ENCODE measurements around the gene VEZF1. TPM values are rescaled to one million over a fixed set of nuclear protein-coding genes. Genes with fewer than 3 reads are reported as not detected.
A peak's percentile ranks its signal among the peaks of the same experiment; 100 is the strongest.

The VEZF1 gene
- total RNA-seq, 4 donors from 2014 or later: 45.3 to 76.0 (median 63.7) TPM

DNA sequence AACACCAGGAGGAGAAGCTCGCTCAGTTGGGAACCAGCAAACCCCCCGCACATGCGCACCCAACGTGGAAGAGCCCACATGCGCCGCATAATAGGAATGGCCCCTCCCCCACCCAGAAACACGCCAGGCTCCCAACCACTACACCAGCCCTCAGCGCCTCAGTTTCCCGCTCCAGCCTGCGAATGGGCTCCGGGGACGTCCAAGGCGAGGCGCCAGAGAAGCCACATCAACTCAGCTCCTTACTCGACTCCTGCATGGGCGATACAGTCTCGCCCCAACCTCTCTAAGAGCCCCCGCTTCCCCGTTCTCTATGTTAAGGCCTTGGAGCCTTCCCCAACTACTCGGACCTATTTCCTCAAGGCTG, 18.5 kb upstream of the VEZF1 start:
- no peaks in the 10 kb centered on the region for H3K9me3 ChIP-seq
- DNase-seq (ENCODE audit: low spot score in 2 of 2): peak; percentile 84 to 85
- peaks cover 30% of the 10 kb centered on the region for H3K36me3 ChIP-seq
- no peaks in the 10 kb centered on the region for H3K27me3 ChIP-seq
- H3K4me1 ChIP-seq: peaks cover 42% of the 10 kb centered on the region
- TF ChIP-seq POLR2A (IDR thresholded peaks at IDR 0.05) (no peak), EP300 (IDR thresholded peaks at IDR 0.05) (no peak), POLR2AphosphoS5 (IDR thresholded peaks at IDR 0.05) (no peak)
- TF ChIP-seq, protein P1, sequence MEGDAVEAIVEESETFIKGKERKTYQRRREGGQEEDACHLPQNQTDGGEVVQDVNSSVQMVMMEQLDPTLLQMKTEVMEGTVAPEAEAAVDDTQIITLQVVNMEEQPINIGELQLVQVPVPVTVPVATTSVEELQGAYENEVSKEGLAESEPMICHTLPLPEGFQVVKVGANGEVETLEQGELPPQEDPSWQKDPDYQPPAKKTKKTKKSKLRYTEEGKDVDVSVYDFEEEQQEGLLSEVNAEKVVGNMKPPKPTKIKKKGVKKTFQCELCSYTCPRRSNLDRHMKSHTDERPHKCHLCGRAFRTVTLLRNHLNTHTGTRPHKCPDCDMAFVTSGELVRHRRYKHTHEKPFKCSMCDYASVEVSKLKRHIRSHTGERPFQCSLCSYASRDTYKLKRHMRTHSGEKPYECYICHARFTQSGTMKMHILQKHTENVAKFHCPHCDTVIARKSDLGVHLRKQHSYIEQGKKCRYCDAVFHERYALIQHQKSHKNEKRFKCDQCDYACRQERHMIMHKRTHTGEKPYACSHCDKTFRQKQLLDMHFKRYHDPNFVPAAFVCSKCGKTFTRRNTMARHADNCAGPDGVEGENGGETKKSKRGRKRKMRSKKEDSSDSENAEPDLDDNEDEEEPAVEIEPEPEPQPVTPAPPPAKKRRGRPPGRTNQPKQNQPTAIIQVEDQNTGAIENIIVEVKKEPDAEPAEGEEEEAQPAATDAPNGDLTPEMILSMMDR (IDR thresholded peaks at IDR 0.05): no peak
- peak overlapping the region; percentile 99 for H3K27ac ChIP-seq
- peak overlapping the region; percentile 97 for H3K4me3 ChIP-seq
- WGBS: 0% methylated on average over 10 of the region's 20 CpGs

DNA sequence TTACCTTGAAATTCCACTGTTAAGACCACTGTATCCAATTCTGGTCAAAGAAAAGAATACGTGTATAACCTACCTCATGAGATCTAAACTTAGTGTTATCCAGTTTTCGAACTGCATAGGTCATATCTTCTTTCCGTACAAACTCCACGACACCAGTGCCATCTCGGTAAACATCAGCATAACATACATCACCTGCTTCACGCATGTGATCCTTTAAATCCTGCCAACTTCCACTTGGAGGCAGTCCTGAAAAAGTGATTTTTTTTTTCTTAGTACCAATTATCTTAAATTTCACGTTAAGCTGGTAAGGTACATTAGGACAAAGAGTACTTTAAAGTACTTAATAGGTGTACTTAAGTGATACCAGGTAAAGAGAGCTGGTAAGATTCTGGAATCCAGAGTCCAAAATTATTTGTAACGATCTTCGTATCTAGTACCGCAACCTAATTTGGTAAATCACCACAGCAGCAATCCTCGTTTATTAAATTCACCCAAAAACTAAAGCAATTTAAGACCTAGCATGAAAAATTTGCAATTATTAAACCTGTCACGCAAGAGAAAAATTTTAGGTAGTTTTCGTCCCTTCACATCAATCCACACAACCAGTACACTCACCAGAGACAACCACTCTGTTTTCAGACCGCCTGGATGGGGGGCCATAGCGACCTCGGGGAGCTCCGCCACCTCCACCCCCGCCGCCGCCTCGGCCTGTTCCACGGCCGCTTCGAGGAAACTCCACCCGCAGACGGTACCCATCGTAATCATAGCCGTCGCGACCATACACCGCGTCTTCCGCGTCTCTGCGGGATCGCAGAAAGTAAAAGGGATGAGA, 17.9 kb upstream of the VEZF1 start:
- H3K4me1 ChIP-seq: peaks cover 42% of the 10 kb centered on the region
- peak overlapping the region; percentile 99 for H3K27ac ChIP-seq
- no peaks in the 10 kb centered on the region for H3K9me3 ChIP-seq
- H3K27me3 ChIP-seq: no peaks in the 10 kb centered on the region
- H3K36me3 ChIP-seq: peaks cover 30% of the 10 kb centered on the region
- DNase-seq (ENCODE audit: low spot score in 2 of 2): no peak
- H3K4me3 ChIP-seq: peak overlapping the region; percentile 97
- WGBS: 4% methylated on average over 24 of the region's 36 CpGs
- TF ChIP-seq, protein P1 (IDR thresholded peaks at IDR 0.05): no peak
- TF ChIP-seq POLR2AphosphoS5 (IDR thresholded peaks at IDR 0.05) (no peak), POLR2A (IDR thresholded peaks at IDR 0.05) (no peak), EP300 (IDR thresholded peaks at IDR 0.05) (no peak)

DNA sequence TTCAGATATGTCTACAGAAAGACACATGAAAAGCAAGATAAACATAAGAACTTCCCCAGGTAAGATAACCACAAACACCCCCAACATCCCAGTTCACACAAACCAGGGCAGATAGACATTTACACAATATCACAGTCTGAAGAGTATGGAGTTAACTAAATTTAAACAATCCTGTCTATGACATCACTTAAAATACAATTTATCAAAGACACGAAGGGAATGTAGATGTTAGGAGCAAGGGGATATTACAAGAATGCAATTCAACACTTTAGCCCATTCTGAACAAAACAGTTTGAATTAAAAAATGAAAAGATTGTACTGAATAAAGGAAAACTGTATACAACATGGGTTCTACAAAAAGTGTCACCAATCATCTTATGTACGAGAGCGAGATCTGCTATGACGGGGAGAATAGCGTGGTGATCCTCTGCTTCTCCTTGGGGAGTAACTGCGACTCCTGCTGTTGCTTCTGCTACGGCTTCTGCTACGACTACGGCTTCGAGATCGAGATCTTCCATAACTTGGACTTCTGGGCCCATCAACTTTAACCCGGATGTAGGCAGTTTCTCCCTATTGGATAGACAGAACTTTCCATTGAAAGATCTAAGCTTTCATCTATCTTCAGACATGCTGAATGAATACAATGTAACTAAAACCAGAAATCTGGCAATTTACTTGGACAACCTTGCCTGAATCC, 17.1 kb upstream of the VEZF1 start:
- DNase-seq (ENCODE audit: low spot score in 2 of 2): no peak
- H3K27me3 ChIP-seq: no peaks in the 10 kb centered on the region
- peak overlapping the region; percentile 97 for H3K4me3 ChIP-seq
- no peak for TF ChIP-seq POLR2AphosphoS5 (IDR thresholded peaks at IDR 0.05)
- TF ChIP-seq EP300 (IDR thresholded peaks at IDR 0.05): no peak
- TF ChIP-seq, protein P1 (IDR thresholded peaks at IDR 0.05): no peak
- no peak for TF ChIP-seq POLR2A (IDR thresholded peaks at IDR 0.05)
- peaks cover 36% of the 10 kb centered on the region for H3K36me3 ChIP-seq
- peaks cover 42% of the 10 kb centered on the region for H3K4me1 ChIP-seq
- H3K27ac ChIP-seq: no peak overlapping the region
- 33% methylated on average over 12 of the region's 12 CpGs for WGBS
- H3K9me3 ChIP-seq: no peaks in the 10 kb centered on the region

DNA sequence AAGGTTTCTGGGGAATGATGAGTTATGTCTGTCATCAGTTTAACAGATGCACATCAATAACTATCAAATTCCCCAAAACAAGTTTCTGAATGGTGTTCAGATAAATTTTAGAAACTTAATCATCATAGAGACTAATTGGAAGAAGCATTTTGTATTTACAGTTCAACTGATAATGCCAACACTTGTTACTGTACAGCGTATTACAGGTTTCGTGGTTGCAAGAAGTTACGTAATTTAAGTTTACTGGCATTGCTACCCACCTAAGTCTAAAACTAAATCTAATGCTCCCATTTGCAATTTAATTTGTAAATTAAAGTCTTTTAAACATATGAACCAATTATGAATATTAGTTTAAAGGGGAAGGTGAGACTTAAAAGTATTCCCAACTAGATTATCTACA, 16.0 kb upstream of the VEZF1 start:
- Histone ChIP-seq H3K36me3 (peaks cover 36% of the 10 kb centered on the region), H3K27ac (no peak overlapping the region), H3K4me3 (no peak overlapping the region), H3K27me3 (no peaks in the 10 kb centered on the region), H3K4me1 (peaks cover 45% of the 10 kb centered on the region), H3K9me3 (no peaks in the 10 kb centered on the region)
- no peak for DNase-seq (ENCODE audit: low spot score in 2 of 2)
- WGBS: 68% methylated on average over 3 of the region's 3 CpGs
- no peak for TF ChIP-seq POLR2A (IDR thresholded peaks at IDR 0.05)
- no peak for TF ChIP-seq POLR2AphosphoS5 (IDR thresholded peaks at IDR 0.05)
- no peak for TF ChIP-seq EP300 (IDR thresholded peaks at IDR 0.05)

DNA sequence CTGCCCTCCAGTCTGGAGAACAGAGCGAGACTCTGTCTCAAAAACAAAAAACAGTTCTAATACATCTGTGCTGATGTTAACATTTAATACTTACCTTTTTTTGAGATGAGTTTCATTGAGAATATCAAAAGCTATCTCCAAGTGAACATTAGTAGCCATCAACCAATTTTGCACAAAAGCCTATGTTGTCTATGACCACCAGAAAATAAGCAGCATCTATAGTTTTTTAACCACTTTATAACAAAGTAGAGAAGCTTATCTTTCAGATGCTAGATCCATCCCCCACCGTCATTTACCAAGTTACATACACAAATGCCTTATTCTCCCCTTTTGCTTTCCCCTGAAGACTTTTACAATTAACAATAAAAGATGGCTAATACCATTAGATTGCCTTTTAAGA, 14.9 kb upstream of the VEZF1 start:
- no peaks in the 10 kb centered on the region for H3K9me3 ChIP-seq
- no peak for TF ChIP-seq POLR2A (IDR thresholded peaks at IDR 0.05)
- no peak for TF ChIP-seq POLR2AphosphoS5 (IDR thresholded peaks at IDR 0.05)
- no peak for TF ChIP-seq EP300 (IDR thresholded peaks at IDR 0.05)
- TF ChIP-seq, protein P1 (IDR thresholded peaks at IDR 0.05): no peak
- H3K36me3 ChIP-seq: peaks cover 36% of the 10 kb centered on the region
- no peaks in the 10 kb centered on the region for H3K27me3 ChIP-seq
- H3K4me1 ChIP-seq: peaks cover 41% of the 10 kb centered on the region
- no peak for DNase-seq (ENCODE audit: low spot score in 2 of 2)
- no peak overlapping the region for H3K27ac ChIP-seq
- no peak overlapping the region for H3K4me3 ChIP-seq
- WGBS: 87% methylated on average over 2 of the region's 2 CpGs
